GM12878 (cell line): Measurements from ENCODE around the gene SLC10A4. TPM values are rescaled to one million over a fixed set of nuclear protein-coding genes. Genes with fewer than 3 reads are reported as not detected.

Experiments used
- BMI1 ChIP-seq: fragments of 450-650 bp; IDR thresholded peaks from 2 replicates; pipeline ENCODE4 v1.6.1; 2016; ENCODE audit warnings: mild to moderate bottlenecking, moderate library complexity, borderline replicate concordance
- EGR1 ChIP-seq, 2 experiments: IDR thresholded peaks; 1 replicate in 1 of 2; 2 replicates in 1 of 2; pipeline ENCODE4 v1.6.1; 2011 to 2012; ENCODE audit warnings: low read depth in 2 of 2, low read length in 2 of 2, borderline replicate concordance in 1 of 2, mild to moderate bottlenecking in 1 of 2, moderate library complexity in 1 of 2
- ETV6 ChIP-seq, 2 experiments: fragments of 450-650 bp in 1 of 2; IDR thresholded peaks in 1 of 2; conservative IDR thresholded peaks in 1 of 2; 2 replicates each; pipeline ENCODE4 v1.6.1; 2014; ENCODE audit warnings: antibody characterized with exemption in 1 of 2, borderline replicate concordance in 1 of 2, low read depth in 1 of 2, mild to moderate bottlenecking in 1 of 2, moderate library complexity in 1 of 2
- SPI1 ChIP-seq: IDR thresholded peaks from 2 replicates; pipeline ENCODE4 v1.6.1; 2011; ENCODE audit warnings: low read depth, mild to moderate bottlenecking, low read length, moderate library complexity, borderline replicate concordance; ENCODE audit not compliant: insufficient read depth
- STAT3 ChIP-seq: IDR thresholded peaks from 2 replicates; pipeline ENCODE4 v1.6.1; 2011; ENCODE audit warnings: low read depth, low read length, improper control_type of control experiment
- YBX1 ChIP-seq: fragments of 450-650 bp; IDR thresholded peaks from 2 replicates; pipeline ENCODE4 v1.6.1; 2016; ENCODE audit warnings: antibody characterized with exemption
- polyA plus RNA-seq, 11 experiments: library from polyadenylated mRNA; depleted of rRNA in 4 of 11; unstranded in 6 of 11; stranded (reverse) in 5 of 11; fragments of >200 nt; fragmentation: Nextera tagmentation in 4 of 11; fragmentation: Illumina TruSeq in 1 of 11; extraction: Ambion mirVana in 4 of 11; extraction: Trizol in 1 of 11; gene quantifications; 1 replicate in 1 of 11; 2 replicates in 10 of 11; pipeline versions ENCODE4 v1.2.1 to v1.2.3, GENCODE V29; 2011 to 2016; ENCODE audit warnings: inconsistent platforms in 2 of 11, missing spikeins in 2 of 11, low read depth in 1 of 11
- total RNA-seq, 4 experiments: library from RNA; depleted of rRNA in 3 of 4; stranded (reverse); fragments of >200 nt in 3 of 4; fragmentation: Illumina TruSeq in 1 of 4; extraction: Trizol in 1 of 4; gene quantifications; 2 replicates each; pipeline versions ENCODE4 v1.2.1 to v1.2.3, GENCODE V29; 2013 to 2021
- TF ChIP-seq, protein P1 (sequence below): fragments of 450-650 bp; formaldehyde crosslinking; IDR thresholded peaks from 2 replicates; pipeline ENCODE4 v1.4.0; 2022; ENCODE audit warnings: mild to moderate bottlenecking, moderate library complexity
- TF ChIP-seq, protein P2 (sequence below): IDR thresholded peaks from 2 replicates; pipeline ENCODE4 v1.6.1; 2012; ENCODE audit warnings: low read depth, low read length, improper control_type of control experiment

SLC10A4 gene
- total and polyA plus RNA-seq, 10 of the 15 experiments (the other 5 are each of a cell fraction or from before 2014, with no cell fraction given) = 0.12 TPM; not detected in 9

DNA sequence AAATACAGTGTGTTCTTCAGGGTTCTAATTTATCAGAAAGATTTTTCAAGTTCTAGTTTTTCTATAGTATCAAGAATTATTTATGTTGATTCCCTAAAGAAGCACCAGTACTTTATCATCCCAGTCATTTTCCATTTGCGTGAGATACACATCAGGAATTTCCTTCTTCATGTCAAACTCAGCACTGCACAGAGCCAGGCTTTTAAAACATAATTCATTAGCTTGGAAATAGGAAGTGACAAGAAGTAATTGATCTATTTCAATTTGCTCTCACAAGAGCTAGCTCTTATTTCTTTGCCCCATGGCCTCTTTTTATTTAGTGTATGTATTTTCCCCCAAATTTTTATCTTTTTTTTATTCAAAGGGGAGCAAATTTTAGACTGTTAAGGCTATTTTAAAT, 13.0 kb upstream of the SLC10A4 start (continued):
- TF ChIP-seq, protein P1, sequence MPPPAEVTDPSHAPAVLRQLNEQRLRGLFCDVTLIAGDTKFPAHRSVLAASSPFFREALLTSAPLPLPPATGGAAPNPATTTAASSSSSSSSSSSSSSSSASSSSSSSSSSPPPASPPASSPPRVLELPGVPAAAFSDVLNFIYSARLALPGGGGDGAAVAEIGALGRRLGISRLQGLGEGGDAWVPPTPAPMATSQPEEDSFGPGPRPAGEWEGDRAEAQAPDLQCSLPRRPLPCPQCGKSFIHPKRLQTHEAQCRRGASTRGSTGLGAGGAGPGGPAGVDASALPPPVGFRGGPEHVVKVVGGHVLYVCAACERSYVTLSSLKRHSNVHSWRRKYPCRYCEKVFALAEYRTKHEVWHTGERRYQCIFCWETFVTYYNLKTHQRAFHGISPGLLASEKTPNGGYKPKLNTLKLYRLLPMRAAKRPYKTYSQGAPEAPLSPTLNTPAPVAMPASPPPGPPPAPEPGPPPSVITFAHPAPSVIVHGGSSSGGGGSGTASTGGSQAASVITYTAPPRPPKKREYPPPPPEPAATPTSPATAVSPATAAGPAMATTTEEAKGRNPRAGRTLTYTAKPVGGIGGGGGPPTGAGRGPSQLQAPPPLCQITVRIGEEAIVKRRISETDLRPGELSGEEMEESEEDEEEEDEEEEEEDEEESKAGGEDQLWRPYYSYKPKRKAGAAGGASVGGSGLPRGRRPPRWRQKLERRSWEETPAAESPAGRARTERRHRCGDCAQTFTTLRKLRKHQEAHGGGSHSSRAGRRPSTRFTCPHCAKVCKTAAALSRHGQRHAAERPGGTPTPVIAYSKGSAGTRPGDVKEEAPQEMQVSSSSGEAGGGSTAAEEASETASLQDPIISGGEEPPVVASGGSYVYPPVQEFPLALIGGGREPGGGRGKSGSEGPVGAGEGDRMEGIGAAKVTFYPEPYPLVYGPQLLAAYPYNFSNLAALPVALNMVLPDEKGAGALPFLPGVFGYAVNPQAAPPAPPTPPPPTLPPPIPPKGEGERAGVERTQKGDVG (CRISPR knock-in tag) = no peak
- TF ChIP-seq, protein P2, sequence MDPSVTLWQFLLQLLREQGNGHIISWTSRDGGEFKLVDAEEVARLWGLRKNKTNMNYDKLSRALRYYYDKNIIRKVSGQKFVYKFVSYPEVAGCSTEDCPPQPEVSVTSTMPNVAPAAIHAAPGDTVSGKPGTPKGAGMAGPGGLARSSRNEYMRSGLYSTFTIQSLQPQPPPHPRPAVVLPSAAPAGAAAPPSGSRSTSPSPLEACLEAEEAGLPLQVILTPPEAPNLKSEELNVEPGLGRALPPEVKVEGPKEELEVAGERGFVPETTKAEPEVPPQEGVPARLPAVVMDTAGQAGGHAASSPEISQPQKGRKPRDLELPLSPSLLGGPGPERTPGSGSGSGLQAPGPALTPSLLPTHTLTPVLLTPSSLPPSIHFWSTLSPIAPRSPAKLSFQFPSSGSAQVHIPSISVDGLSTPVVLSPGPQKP = no peak
- no peak for TF ChIP-seq STAT3
- no peak for TF ChIP-seq SPI1
- TF ChIP-seq EGR1 (IDR thresholded peaks at IDR 0.05; ENCODE audit: borderline replicate concordance in 1 of 2, low read depth in 2 of 2, low read length in 2 of 2) = no peak
- no peak for TF ChIP-seq YBX1
- TF ChIP-seq BMI1 = no peak
- no peak for TF ChIP-seq ETV6 (conservative IDR thresholded peaks at IDR 0.05 in 1 of 2, IDR thresholded peaks at IDR 0.05 in 1 of 2; ENCODE audit: borderline replicate concordance in 1 of 2, low read depth in 1 of 2)
